ENCODE results near the gene TBXAS1. TPM values are rescaled to one million over a fixed set of nuclear protein-coding genes. Genes with fewer than 3 reads are reported as not detected.

The TBXAS1 gene
- total RNA-seq, 1 experiment from 2014 or later, result 2.3 TPM

DNA sequence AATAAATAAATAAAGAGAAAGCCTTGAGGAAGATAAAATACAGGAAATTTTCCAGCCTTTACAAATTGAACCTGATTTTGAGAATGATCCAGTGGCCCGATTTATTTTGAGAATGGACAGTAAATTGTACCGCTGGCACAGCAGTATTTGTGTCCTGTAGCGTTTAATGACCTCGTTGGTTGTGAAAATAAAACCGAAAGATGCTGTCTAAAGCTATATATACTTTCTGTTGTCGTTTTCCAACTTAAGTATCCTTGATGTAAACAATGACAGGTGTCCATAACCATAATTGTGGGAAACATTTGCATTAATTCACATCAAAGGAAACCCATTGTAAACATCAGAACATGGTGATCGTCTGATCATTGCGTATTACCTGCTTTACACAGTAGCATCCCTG lies 38.8 kb downstream of the TBXAS1 start (continued):
- TF ChIP-seq, protein P1, sequence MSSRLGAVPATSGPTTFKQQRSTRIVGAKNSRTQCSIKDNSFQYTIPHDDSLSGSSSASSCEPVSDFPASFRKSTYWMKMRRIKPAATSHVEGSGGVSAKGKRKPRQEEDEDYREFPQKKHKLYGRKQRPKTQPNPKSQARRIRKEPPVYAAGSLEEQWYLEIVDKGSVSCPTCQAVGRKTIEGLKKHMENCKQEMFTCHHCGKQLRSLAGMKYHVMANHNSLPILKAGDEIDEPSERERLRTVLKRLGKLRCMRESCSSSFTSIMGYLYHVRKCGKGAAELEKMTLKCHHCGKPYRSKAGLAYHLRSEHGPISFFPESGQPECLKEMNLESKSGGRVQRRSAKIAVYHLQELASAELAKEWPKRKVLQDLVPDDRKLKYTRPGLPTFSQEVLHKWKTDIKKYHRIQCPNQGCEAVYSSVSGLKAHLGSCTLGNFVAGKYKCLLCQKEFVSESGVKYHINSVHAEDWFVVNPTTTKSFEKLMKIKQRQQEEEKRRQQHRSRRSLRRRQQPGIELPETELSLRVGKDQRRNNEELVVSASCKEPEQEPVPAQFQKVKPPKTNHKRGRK (CRISPR knock-in tag; IDR thresholded peaks at IDR 0.05; ENCODE audit: borderline replicate concordance), result no peak
- TF ChIP-seq SP1 (CRISPR knock-in tag; conservative IDR thresholded peaks at IDR 0.05), result no peak
- no peak for TF ChIP-seq JAZF1 (CRISPR knock-in tag; IDR thresholded peaks at IDR 0.05)
- TF ChIP-seq, protein P2, sequence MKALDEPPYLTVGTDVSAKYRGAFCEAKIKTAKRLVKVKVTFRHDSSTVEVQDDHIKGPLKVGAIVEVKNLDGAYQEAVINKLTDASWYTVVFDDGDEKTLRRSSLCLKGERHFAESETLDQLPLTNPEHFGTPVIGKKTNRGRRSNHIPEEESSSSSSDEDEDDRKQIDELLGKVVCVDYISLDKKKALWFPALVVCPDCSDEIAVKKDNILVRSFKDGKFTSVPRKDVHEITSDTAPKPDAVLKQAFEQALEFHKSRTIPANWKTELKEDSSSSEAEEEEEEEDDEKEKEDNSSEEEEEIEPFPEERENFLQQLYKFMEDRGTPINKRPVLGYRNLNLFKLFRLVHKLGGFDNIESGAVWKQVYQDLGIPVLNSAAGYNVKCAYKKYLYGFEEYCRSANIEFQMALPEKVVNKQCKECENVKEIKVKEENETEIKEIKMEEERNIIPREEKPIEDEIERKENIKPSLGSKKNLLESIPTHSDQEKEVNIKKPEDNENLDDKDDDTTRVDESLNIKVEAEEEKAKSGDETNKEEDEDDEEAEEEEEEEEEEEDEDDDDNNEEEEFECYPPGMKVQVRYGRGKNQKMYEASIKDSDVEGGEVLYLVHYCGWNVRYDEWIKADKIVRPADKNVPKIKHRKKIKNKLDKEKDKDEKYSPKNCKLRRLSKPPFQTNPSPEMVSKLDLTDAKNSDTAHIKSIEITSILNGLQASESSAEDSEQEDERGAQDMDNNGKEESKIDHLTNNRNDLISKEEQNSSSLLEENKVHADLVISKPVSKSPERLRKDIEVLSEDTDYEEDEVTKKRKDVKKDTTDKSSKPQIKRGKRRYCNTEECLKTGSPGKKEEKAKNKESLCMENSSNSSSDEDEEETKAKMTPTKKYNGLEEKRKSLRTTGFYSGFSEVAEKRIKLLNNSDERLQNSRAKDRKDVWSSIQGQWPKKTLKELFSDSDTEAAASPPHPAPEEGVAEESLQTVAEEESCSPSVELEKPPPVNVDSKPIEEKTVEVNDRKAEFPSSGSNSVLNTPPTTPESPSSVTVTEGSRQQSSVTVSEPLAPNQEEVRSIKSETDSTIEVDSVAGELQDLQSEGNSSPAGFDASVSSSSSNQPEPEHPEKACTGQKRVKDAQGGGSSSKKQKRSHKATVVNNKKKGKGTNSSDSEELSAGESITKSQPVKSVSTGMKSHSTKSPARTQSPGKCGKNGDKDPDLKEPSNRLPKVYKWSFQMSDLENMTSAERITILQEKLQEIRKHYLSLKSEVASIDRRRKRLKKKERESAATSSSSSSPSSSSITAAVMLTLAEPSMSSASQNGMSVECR (CRISPR knock-in tag; IDR thresholded peaks at IDR 0.05; ENCODE audit: borderline replicate concordance), result no peak
- TF ChIP-seq CBFB (CRISPR knock-in tag; IDR thresholded peaks at IDR 0.05; ENCODE audit: low read depth), result no peak
- no peak for TF ChIP-seq FOXP1 (CRISPR knock-in tag; IDR thresholded peaks at IDR 0.05; ENCODE audit: borderline replicate concordance)
- no peak for TF ChIP-seq ZNF121 (CRISPR knock-in tag; IDR thresholded peaks at IDR 0.05)

DNA sequence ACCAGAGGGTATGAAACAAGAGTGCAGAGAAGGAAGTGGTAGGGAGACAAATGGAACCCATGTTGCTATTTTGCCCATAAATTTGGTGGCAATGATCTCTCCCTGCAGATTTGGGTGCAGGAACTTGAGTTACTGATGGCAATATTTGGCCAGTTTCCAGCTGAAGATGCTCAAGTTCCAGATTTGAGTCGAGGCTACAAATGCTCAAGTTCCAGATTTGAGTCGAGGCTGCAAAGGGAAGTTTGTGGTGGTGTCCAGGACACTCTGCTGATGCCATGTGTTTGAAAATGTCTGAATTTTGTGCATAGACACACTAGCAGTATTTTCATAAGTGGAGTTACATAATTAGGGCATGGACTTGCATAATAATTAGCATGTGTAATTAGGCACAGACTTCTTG lies 40.8 kb downstream of the TBXAS1 start:
- no peak for DNase-seq (ENCODE audit: low spot score)
- Mint-ChIP-seq H3K27me3 (ENCODE audit: low read depth) (peaks cover 3% of the 10 kb centered on the region), H3K4me3 (no peak overlapping the region), H3K27ac (no peak overlapping the region), H3K36me3 (peaks cover 2% of the 10 kb centered on the region; the same call in 1 of the 2 replicates), H3K4me1 (no peaks in the 10 kb centered on the region), H3K9me3 (peaks cover 7% of the 10 kb centered on the region)
- CTCF ChIA-PET, result no interaction called here
- no peak for ATAC-seq
- TF ChIP-seq ZNF317 (CRISPR knock-in tag; IDR thresholded peaks at IDR 0.05; ENCODE audit: borderline replicate concordance, low read depth) (no peak), IRF2 (CRISPR knock-in tag; IDR thresholded peaks at IDR 0.05; ENCODE audit: borderline replicate concordance, low read depth) (no peak), EMX1 (CRISPR knock-in tag; IDR thresholded peaks at IDR 0.05) (no peak), CBFB (CRISPR knock-in tag; IDR thresholded peaks at IDR 0.05; ENCODE audit: low read depth) (no peak), ZNF121 (CRISPR knock-in tag; IDR thresholded peaks at IDR 0.05) (no peak), ZBTB21 (CRISPR knock-in tag; IDR thresholded peaks at IDR 0.05; ENCODE audit: borderline replicate concordance) (no peak), GABPB1 (CRISPR knock-in tag; IDR thresholded peaks at IDR 0.05) (no peak), ZNF396 (CRISPR knock-in tag; IDR thresholded peaks at IDR 0.05; ENCODE audit: borderline replicate concordance) (no peak), KAT7 (CRISPR knock-in tag; IDR thresholded peaks at IDR 0.05; ENCODE audit: borderline replicate concordance) (no peak), GRHL2 (CRISPR knock-in tag; IDR thresholded peaks at IDR 0.05; ENCODE audit: insufficient replicate concordance, severe bottlenecking) (no peak)
- TF ChIP-seq, protein P3, sequence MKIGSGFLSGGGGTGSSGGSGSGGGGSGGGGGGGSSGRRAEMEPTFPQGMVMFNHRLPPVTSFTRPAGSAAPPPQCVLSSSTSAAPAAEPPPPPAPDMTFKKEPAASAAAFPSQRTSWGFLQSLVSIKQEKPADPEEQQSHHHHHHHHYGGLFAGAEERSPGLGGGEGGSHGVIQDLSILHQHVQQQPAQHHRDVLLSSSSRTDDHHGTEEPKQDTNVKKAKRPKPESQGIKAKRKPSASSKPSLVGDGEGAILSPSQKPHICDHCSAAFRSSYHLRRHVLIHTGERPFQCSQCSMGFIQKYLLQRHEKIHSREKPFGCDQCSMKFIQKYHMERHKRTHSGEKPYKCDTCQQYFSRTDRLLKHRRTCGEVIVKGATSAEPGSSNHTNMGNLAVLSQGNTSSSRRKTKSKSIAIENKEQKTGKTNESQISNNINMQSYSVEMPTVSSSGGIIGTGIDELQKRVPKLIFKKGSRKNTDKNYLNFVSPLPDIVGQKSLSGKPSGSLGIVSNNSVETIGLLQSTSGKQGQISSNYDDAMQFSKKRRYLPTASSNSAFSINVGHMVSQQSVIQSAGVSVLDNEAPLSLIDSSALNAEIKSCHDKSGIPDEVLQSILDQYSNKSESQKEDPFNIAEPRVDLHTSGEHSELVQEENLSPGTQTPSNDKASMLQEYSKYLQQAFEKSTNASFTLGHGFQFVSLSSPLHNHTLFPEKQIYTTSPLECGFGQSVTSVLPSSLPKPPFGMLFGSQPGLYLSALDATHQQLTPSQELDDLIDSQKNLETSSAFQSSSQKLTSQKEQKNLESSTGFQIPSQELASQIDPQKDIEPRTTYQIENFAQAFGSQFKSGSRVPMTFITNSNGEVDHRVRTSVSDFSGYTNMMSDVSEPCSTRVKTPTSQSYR (CRISPR knock-in tag; IDR thresholded peaks at IDR 0.05), result no peak
- TF ChIP-seq, protein P4, sequence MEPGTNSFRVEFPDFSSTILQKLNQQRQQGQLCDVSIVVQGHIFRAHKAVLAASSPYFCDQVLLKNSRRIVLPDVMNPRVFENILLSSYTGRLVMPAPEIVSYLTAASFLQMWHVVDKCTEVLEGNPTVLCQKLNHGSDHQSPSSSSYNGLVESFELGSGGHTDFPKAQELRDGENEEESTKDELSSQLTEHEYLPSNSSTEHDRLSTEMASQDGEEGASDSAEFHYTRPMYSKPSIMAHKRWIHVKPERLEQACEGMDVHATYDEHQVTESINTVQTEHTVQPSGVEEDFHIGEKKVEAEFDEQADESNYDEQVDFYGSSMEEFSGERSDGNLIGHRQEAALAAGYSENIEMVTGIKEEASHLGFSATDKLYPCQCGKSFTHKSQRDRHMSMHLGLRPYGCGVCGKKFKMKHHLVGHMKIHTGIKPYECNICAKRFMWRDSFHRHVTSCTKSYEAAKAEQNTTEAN (CRISPR knock-in tag; IDR thresholded peaks at IDR 0.05), result no peak
- TF ChIP-seq, protein P5, sequence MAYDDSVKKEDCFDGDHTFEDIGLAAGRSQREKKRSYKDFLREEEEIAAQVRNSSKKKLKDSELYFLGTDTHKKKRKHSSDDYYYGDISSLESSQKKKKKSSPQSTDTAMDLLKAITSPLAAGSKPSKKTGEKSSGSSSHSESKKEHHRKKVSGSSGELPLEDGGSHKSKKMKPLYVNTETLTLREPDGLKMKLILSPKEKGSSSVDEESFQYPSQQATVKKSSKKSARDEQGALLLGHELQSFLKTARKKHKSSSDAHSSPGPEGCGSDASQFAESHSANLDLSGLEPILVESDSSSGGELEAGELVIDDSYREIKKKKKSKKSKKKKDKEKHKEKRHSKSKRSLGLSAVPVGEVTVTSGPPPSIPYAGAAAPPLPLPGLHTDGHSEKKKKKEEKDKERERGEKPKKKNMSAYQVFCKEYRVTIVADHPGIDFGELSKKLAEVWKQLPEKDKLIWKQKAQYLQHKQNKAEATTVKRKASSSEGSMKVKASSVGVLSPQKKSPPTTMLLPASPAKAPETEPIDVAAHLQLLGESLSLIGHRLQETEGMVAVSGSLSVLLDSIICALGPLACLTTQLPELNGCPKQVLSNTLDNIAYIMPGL (CRISPR knock-in tag; IDR thresholded peaks at IDR 0.05), result no peak
- TF ChIP-seq, protein P6, sequence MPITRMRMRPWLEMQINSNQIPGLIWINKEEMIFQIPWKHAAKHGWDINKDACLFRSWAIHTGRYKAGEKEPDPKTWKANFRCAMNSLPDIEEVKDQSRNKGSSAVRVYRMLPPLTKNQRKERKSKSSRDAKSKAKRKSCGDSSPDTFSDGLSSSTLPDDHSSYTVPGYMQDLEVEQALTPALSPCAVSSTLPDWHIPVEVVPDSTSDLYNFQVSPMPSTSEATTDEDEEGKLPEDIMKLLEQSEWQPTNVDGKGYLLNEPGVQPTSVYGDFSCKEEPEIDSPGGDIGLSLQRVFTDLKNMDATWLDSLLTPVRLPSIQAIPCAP (CRISPR knock-in tag; IDR thresholded peaks at IDR 0.05), result no peak
- TF ChIP-seq, protein P7, sequence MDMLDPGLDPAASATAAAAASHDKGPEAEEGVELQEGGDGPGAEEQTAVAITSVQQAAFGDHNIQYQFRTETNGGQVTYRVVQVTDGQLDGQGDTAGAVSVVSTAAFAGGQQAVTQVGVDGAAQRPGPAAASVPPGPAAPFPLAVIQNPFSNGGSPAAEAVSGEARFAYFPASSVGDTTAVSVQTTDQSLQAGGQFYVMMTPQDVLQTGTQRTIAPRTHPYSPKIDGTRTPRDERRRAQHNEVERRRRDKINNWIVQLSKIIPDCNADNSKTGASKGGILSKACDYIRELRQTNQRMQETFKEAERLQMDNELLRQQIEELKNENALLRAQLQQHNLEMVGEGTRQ (CRISPR knock-in tag; IDR thresholded peaks at IDR 0.05), result no peak
- POLR2A ChIA-PET, result no interaction called here

Measured in WTC11 (cell line).